Measurements from ENCODE around the gene ITGB6.

DNA sequence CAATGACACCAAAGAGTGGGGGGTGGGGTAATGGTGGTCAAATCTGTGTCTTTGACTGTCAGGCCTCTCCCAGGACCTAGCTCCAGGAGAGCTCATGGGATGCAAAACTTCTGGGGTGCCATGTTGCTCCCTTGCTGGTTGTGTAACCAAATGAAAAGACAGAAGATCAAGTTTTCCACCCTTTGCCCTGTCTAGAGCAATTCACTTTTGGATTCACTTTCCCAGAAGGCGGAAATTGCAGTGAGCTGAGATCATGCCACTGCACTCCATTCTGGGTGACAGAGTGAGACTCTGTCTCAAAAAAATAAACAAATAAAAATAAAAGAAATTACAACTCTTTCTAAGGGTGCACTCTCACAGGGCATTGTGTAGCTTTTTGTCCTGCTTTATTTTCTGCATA is 102.7 kb downstream of the ITGB6 start:
- TF ChIP-seq CSDC2 (CRISPR knock-in tag; IDR thresholded peaks at IDR 0.05) (no peak), ZNF70 (CRISPR knock-in tag; IDR thresholded peaks at IDR 0.05) (no peak), ZFP30 (CRISPR knock-in tag; IDR thresholded peaks at IDR 0.05) (no peak), ZFP3 (CRISPR knock-in tag; IDR thresholded peaks at IDR 0.05) (no peak), ZNF565 (CRISPR knock-in tag; conservative IDR thresholded peaks at IDR 0.05; ENCODE audit: low read depth) (no peak), ZC3H10 (CRISPR knock-in tag; IDR thresholded peaks at IDR 0.05) (no peak), BACH2 (CRISPR knock-in tag; IDR thresholded peaks at IDR 0.05; ENCODE audit: borderline replicate concordance) (no peak), RARB (CRISPR knock-in tag; IDR thresholded peaks at IDR 0.05) (no peak)
- TF ChIP-seq, protein P1, sequence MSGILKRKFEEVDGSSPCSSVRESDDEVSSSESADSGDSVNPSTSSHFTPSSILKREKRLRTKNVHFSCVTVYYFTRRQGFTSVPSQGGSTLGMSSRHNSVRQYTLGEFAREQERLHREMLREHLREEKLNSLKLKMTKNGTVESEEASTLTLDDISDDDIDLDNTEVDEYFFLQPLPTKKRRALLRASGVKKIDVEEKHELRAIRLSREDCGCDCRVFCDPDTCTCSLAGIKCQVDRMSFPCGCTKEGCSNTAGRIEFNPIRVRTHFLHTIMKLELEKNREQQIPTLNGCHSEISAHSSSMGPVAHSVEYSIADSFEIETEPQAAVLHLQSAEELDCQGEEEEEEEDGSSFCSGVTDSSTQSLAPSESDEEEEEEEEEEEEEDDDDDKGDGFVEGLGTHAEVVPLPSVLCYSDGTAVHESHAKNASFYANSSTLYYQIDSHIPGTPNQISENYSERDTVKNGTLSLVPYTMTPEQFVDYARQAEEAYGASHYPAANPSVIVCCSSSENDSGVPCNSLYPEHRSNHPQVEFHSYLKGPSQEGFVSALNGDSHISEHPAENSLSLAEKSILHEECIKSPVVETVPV (CRISPR knock-in tag; IDR thresholded peaks at IDR 0.05): no peak
- TF ChIP-seq, protein P2, sequence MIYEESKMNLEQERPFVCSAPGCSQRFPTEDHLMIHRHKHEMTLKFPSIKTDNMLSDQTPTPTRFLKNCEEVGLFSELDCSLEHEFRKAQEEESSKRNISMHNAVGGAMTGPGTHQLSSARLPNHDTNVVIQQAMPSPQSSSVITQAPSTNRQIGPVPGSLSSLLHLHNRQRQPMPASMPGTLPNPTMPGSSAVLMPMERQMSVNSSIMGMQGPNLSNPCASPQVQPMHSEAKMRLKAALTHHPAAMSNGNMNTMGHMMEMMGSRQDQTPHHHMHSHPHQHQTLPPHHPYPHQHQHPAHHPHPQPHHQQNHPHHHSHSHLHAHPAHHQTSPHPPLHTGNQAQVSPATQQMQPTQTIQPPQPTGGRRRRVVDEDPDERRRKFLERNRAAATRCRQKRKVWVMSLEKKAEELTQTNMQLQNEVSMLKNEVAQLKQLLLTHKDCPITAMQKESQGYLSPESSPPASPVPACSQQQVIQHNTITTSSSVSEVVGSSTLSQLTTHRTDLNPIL (CRISPR knock-in tag; IDR thresholded peaks at IDR 0.05; ENCODE audit: low read depth): no peak
